Femur (tissue), 1 donor: ENCODE measurements around the gene BIRC5.
A peak's percentile ranks its signal among the peaks of the same experiment; 100 is the strongest.
"Not testable (repeated sequence)": the region's sequence is repeated elsewhere in the genome, so short reads cannot be mapped to it uniquely, and the experiment has no call there.

Experiments used
- DNase-seq: peaks from one replicate; pipeline ENCODE4 v3.0.0-alpha.2; 2017

The BIRC5 gene

GRCh38 chr17:78214016-78214705, at the start of gene BIRC5:
Gene BIRC5 (plus strand): TSS chr17:78214253. CDS start chr17:78214317, 64 bp downstream.
- peak; percentile 91 for DNase-seq

- no peak for DNase-seq
Measured at GRCh38 chr17:78164748-78165607, 49.1 kb upstream of the BIRC5 start.

- no peak for DNase-seq
Measured at GRCh38 chr17:78166416-78166815, 47.6 kb upstream of the BIRC5 start.

- DNase-seq, result peak; percentile 80
Measured at GRCh38 chr17:78168242-78168902, 45.7 kb upstream of the BIRC5 start, which contains the start of gene SYNGR2. Gene SYNGR2 (plus strand): TSS chr17:78168581. CDS start chr17:78168617, 36 bp downstream.

GRCh38 chr17:78168903-78169793, 44.9 kb upstream of the BIRC5 start:
- peak; percentile 59 for DNase-seq

- DNase-seq, result no peak
Measured at GRCh38 chr17:78170692-78171590, 43.1 kb upstream of the BIRC5 start.

GRCh38 chr17:78171591-78172248, 42.3 kb upstream of the BIRC5 start:
- not testable (repeated sequence) for DNase-seq

- DNase-seq, result no peak
Measured at GRCh38 chr17:78172249-78173051, 41.6 kb upstream of the BIRC5 start.

GRCh38 chr17:78173097-78173715, 40.8 kb upstream of the BIRC5 start:
- no peak for DNase-seq

- peak; percentile 71 for DNase-seq
Measured at GRCh38 chr17:78174346-78174869, 39.6 kb upstream of the BIRC5 start.

- DNase-seq, result peak; percentile 63
Measured at GRCh38 chr17:78174870-78175642, 39.0 kb upstream of the BIRC5 start.

GRCh38 chr17:78175643-78175981, 38.4 kb upstream of the BIRC5 start:
- no peak for DNase-seq

GRCh38 chr17:78176548-78177025, 37.5 kb upstream of the BIRC5 start:
- peak; percentile 74 for DNase-seq

- DNase-seq, result no peak
Measured at GRCh38 chr17:78179372-78179771, 34.7 kb upstream of the BIRC5 start.

GRCh38 chr17:78180083-78180482, 34.0 kb upstream of the BIRC5 start:
- no peak for DNase-seq

- no peak for DNase-seq
Measured at GRCh38 chr17:78180508-78180907, 33.5 kb upstream of the BIRC5 start.

GRCh38 chr17:78182504-78182903, 31.5 kb upstream of the BIRC5 start:
- no peak for DNase-seq

GRCh38 chr17:78183916-78184315, 30.1 kb upstream of the BIRC5 start:
- DNase-seq, result no peak
